BE2C (cell line): ENCODE measurements around the gene MAGI2.

Source experiments
- DNase-seq: peaks from one replicate; pipeline ENCODE4 v3.0.0-alpha.2; 2020
- H3K27me3 ChIP-seq: fragments of 250-450 bp; sonication (Bioruptor Pico); 2 replicates; pipeline ENCODE4 v1.5.1; 2020; ENCODE audit warnings: mild to moderate bottlenecking
- H3K36me3 ChIP-seq: fragments of 250-450 bp; sonication (Bioruptor Pico); 2 replicates; pipeline ENCODE4 v1.5.1; 2020; ENCODE audit warnings: mild to moderate bottlenecking
- H3K4me1 ChIP-seq: fragments of 250-450 bp; sonication (Bioruptor Pico); 2 replicates; pipeline ENCODE4 v1.5.1; 2020
- H3K4me3 ChIP-seq: 2 replicates; pipeline ENCODE4 v1.5.1; 2011; ENCODE audit warnings: low read depth, low read length
- H3K9me3 ChIP-seq: fragments of 250-450 bp; sonication (Bioruptor Pico); 2 replicates; pipeline ENCODE4 v1.5.1; 2020
- CTCF ChIP-seq: IDR thresholded peaks from 2 replicates; pipeline ENCODE4 v1.5.1; 2012; ENCODE audit warnings: mild to moderate bottlenecking, low read depth, low read length

Gene MAGI2

GRCh38 chr7:78638364-78638763 lies 815.1 kb downstream of the MAGI2 start:
- Histone ChIP-seq H3K36me3 (no peaks in the 10 kb centered on the region), H3K9me3 (no peaks in the 10 kb centered on the region), H3K4me3 (no peak overlapping the region), H3K27me3 (no peaks in the 10 kb centered on the region), H3K4me1 (no peaks in the 10 kb centered on the region)
- no peak for DNase-seq
- TF ChIP-seq CTCF: no peak

- H3K27me3 ChIP-seq: no peaks in the 10 kb centered on the region
- H3K4me3 ChIP-seq: no peak overlapping the region
- no peak for TF ChIP-seq CTCF
- DNase-seq: no peak
- H3K4me1 ChIP-seq: no peaks in the 10 kb centered on the region
- H3K9me3 ChIP-seq: no peaks in the 10 kb centered on the region
- no peaks in the 10 kb centered on the region for H3K36me3 ChIP-seq
Measured at GRCh38 chr7:78636727-78637126, 816.7 kb downstream of the MAGI2 start.

GRCh38 chr7:78635026-78635793 lies 818.3 kb downstream of the MAGI2 start:
- no peak for DNase-seq
- TF ChIP-seq CTCF: no peak
- Histone ChIP-seq H3K4me1 (no peaks in the 10 kb centered on the region), H3K9me3 (no peaks in the 10 kb centered on the region), H3K36me3 (no peaks in the 10 kb centered on the region), H3K27me3 (no peaks in the 10 kb centered on the region), H3K4me3 (no peak overlapping the region)

- Histone ChIP-seq H3K9me3 (no peaks in the 10 kb centered on the region), H3K4me1 (no peaks in the 10 kb centered on the region), H3K4me3 (no peak overlapping the region), H3K36me3 (no peaks in the 10 kb centered on the region), H3K27me3 (no peaks in the 10 kb centered on the region)
- no peak for DNase-seq
- TF ChIP-seq CTCF: no peak
Measured at GRCh38 chr7:78634093-78634492, 819.4 kb downstream of the MAGI2 start.

GRCh38 chr7:78620920-78621319 lies 832.5 kb downstream of the MAGI2 start:
- no peaks in the 10 kb centered on the region for H3K27me3 ChIP-seq
- TF ChIP-seq CTCF: no peak
- no peaks in the 10 kb centered on the region for H3K9me3 ChIP-seq
- no peak for DNase-seq
- H3K36me3 ChIP-seq: no peaks in the 10 kb centered on the region
- no peak overlapping the region for H3K4me3 ChIP-seq
- H3K4me1 ChIP-seq: no peaks in the 10 kb centered on the region

GRCh38 chr7:78616539-78616938 lies 836.9 kb downstream of the MAGI2 start:
- no peaks in the 10 kb centered on the region for H3K4me1 ChIP-seq
- H3K9me3 ChIP-seq: no peaks in the 10 kb centered on the region
- DNase-seq: no peak
- TF ChIP-seq CTCF: no peak
- H3K27me3 ChIP-seq: no peaks in the 10 kb centered on the region
- H3K36me3 ChIP-seq: no peaks in the 10 kb centered on the region
- no peak overlapping the region for H3K4me3 ChIP-seq
